Activated T-helper 1 cell treated with anti-CD3 and anti-CD28 coated beads, Interleukin-12 subunit alpha, Interleukin-12 subunit beta, Interleukin-2, Interleukin-4 antibody, amounts not matched to agents 30 ng/mL and 10 ng/mL and 1 ng/mL, durations not matched to agents 14 hours and 24 hours and 36 hours (primary cell): ENCODE results near the gene ABCC11. TPM values are rescaled to one million over a fixed set of nuclear protein-coding genes. Genes with fewer than 3 reads are reported as not detected.
A peak's percentile ranks its signal among the peaks of the same experiment; 100 is the strongest.

Experiments used
- DNase-seq: peaks from one replicate; pipeline ENCODE4 v3.0.0; 2021; ENCODE audit warnings: low spot score
- H3K27ac Mint-ChIP-seq: one replicate; pipeline ENCODE4 v1.8.0; 2021; ENCODE audit warnings: mild to moderate bottlenecking, mixed read lengths
- H3K27me3 Mint-ChIP-seq: one replicate; pipeline ENCODE4 v1.8.0; 2022; ENCODE audit warnings: mild to moderate bottlenecking, moderate library complexity, mixed read lengths; ENCODE audit not compliant: insufficient read depth
- H3K36me3 Mint-ChIP-seq: one replicate; pipeline ENCODE4 v1.8.0; 2021; ENCODE audit warnings: low read depth, mixed read lengths
- H3K4me1 Mint-ChIP-seq: one replicate; pipeline ENCODE4 v1.8.0; 2021; ENCODE audit warnings: low read depth, mixed read lengths
- H3K4me3 Mint-ChIP-seq: one replicate; pipeline ENCODE4 v1.8.0; 2021; ENCODE audit warnings: mild to moderate bottlenecking, moderate library complexity, mixed read lengths
- H3K9me3 Mint-ChIP-seq: one replicate; pipeline ENCODE4 v1.8.0; 2021; ENCODE audit warnings: mixed read lengths
- intact Hi-C: fragments of 100-400 bp; cut with micrococcal nuclease; formaldehyde crosslinking; loops from one replicate; pipeline ENCODE4 v1.15.1; 2024
- total RNA-seq: library from RNA; stranded (reverse); gene quantifications from 2 replicates; pipeline ENCODE4 v1.2.3, GENCODE V29; 2022

ABCC11 gene
- total RNA-seq, 1 donor from 2014 or later: not detected

DNA sequence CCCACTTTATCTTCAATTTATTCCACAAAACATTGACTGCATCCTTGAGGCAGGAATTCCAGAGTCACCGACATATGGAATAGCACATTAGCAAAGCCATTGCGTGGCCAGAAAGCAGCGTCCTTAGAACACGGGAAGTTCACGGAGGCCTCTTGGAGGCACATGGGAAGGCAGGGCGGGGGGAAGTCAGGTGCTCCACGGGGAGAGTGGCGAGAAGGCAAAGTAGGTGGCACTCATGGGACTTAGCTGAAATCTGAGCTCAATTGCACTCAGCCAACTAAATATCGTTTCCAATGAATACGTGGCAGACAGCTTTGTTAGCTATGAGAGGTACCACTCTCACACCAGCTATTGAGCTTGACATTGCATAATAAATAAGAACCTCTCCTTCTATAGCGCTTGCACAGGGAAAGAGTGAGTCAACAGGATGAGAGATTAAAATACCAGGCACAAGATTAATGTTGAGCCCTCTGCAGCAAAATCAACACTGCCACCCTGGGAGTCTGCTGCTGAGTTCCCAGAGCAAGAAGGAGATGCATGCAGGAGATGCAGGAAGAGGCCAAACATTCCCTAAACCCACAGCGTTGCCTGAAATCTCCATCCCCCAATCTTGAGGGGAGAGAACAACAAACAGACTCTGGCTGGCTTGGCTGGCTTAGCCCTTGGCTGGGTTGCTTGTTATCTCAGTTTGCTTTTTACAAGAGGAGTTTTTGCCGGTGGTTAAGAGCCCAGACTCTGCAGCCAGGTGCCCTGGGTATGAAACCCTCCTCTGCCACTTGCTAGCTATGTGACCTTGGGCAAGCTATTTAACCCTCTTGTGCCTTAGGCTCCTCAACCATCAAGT is 120.3 kb downstream of the ABCC11 start:
- DNase-seq: no peak
- no peaks in the 10 kb centered on the region for H3K36me3 Mint-ChIP-seq
- H3K27me3 Mint-ChIP-seq: peaks cover 8% of the 10 kb centered on the region
- no peaks in the 10 kb centered on the region for H3K9me3 Mint-ChIP-seq
- intact Hi-C loops: loop anchor here (10.0 kb wide), 1 partner anchor 392 kb away; no protein-coding TSS in a partner anchor
- H3K4me3 Mint-ChIP-seq: no peak overlapping the region
- no peak overlapping the region for H3K27ac Mint-ChIP-seq
- peaks cover 30% of the 10 kb centered on the region for H3K4me1 Mint-ChIP-seq

DNA sequence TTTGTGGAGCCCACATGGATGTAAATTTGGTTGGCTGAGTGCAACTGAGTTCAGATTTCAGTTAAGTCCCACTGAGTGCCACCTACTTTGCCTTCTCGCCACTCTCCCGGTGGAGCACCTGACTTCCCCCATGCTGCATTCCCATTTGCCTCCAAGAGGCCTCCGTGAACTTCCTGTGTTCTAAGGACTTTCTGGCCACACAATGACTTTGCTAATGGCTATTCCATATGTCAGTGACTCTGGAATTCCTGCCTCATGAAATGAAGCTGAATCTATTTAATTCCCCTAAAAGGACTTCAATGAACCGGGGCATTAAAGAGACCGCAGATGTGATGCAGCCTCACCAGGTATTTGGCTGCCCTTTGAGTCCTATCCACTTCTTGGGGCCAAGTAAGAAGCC is 121.5 kb downstream of the ABCC11 start:
- intact Hi-C loops: loop anchor here (10.0 kb wide), 1 partner anchor 391 kb away; no protein-coding TSS in a partner anchor
- Mint-ChIP-seq H3K4me3 (no peak overlapping the region), H3K27ac (no peak overlapping the region), H3K9me3 (no peaks in the 10 kb centered on the region), H3K36me3 (no peaks in the 10 kb centered on the region), H3K4me1 (peaks cover 30% of the 10 kb centered on the region), H3K27me3 (peaks cover 3% of the 10 kb centered on the region)
- no peak for DNase-seq

DNA sequence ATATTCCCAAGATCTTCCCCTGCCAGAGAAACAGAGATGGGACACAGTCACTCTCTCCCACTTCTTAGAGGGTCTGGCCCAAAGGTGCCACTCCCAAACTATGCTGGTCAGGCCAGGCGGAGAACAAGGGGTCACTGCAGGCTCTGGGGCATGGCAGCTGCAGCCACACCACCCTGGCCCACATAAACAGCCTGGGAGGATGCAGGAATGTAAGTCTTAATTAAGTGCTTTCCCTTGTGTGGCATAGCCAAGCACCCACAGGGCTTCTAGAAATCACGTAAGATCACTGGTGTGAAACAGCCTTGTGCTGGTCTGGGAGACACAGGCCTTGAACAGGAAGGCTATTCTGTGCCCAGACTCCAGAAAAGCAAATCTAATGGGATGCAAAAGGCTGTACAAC is 123.1 kb downstream of the ABCC11 start:
- Mint-ChIP-seq H3K27me3 (no peaks in the 10 kb centered on the region), H3K27ac (peak overlapping the region; percentile 70), H3K4me3 (peak overlapping the region; percentile 25), H3K4me1 (peaks cover 31% of the 10 kb centered on the region), H3K36me3 (no peaks in the 10 kb centered on the region), H3K9me3 (no peaks in the 10 kb centered on the region)
- intact Hi-C loops: loop anchor here (10.0 kb wide), 1 partner anchor 389 kb away; no protein-coding TSS in a partner anchor
- no peak for DNase-seq

DNA sequence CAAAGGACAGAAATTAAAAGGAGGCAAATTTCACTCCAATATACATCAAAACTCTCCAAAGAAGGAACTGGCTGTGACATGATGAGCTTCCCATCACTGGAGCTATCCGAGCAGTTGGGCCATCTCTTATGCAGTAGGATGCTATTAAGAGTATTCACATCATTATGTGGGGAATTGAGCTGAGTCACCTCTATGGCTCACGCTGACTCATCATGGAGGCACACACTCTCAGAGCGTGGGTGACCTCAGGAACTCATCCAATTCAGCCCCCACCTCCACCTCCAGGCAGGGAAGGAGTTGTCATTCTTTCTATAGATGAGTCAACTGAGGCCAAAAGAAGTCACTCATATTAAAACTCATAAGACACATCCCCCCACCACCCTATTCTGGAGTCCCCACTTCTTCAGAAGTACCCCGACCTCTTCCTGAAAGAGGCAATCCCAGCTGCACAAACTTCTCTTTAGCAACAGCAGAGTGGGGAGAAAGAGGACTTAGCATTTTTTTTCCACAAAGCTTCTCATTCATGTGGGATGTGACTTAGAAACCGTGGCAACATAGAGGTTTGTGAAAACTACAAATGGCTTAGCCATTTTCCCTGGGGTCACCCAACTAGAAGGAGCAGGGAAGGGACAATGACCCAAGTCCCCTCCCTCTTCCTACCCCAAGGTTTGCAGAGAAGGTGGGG is 124.1 kb downstream of the ABCC11 start:
- DNase-seq: peak; percentile 13
- H3K27me3 Mint-ChIP-seq: no peaks in the 10 kb centered on the region
- peak overlapping the region; percentile 36 for H3K27ac Mint-ChIP-seq

DNA sequence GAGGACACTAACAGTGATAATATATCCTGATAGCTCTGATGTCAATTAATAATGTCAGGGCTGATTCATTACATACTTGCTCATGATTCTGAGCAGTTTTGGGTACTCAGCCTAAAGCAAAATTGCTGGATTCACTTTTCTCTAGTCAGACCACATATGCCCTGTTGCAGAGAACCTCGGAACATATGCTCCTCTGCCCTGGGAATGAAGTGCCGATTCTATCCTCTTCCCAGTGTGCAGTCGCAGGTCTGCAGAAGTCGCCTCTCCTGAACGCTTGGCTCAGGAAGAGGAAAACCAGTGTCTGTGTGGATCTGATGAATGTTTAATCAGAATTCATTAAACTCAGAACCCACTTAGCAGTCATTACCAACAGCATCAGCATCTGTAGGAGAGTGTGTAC is 126.1 kb downstream of the ABCC11 start:
- no peak overlapping the region for H3K27ac Mint-ChIP-seq
- peaks cover 32% of the 10 kb centered on the region for H3K4me1 Mint-ChIP-seq
- no peak overlapping the region for H3K4me3 Mint-ChIP-seq
- H3K36me3 Mint-ChIP-seq: no peaks in the 10 kb centered on the region
- intact Hi-C loops: loop anchor here (10.0 kb wide), 1 partner anchor 386 kb away; no protein-coding TSS in a partner anchor
- no peak for DNase-seq
- H3K27me3 Mint-ChIP-seq: no peaks in the 10 kb centered on the region
- no peaks in the 10 kb centered on the region for H3K9me3 Mint-ChIP-seq

More for the DNA sequence above, 124.1 kb downstream of the ABCC11 start:
- intact Hi-C loops: loop anchor here (1.0 to 10.0 kb wide), 4 partner anchors 22 to 978 kb away; no protein-coding TSS in a partner anchor
- H3K4me3 Mint-ChIP-seq: no peak overlapping the region
- H3K4me1 Mint-ChIP-seq: peaks cover 40% of the 10 kb centered on the region
- no peaks in the 10 kb centered on the region for H3K9me3 Mint-ChIP-seq
- H3K36me3 Mint-ChIP-seq: no peaks in the 10 kb centered on the region

DNA sequence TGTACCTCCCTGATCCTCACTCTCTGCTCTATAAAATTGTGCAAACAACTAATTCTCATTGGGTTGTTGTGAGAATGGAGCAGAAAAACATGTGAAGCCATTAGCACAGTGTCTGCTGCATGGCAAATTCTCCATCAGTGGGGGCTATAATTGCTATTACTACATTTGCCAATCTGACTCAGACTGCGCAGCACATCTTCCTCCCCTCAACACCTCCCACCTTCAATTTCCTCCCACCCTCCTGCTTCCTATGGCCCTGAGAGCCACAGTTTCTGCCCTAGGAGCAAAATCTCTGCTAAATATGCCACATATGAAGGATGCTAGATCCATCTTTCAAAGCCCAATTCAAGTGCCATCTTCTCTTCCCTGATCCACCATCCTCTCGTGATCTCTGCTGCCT is 128.5 kb downstream of the ABCC11 start:
- Mint-ChIP-seq H3K4me3 (no peak overlapping the region), H3K27me3 (no peaks in the 10 kb centered on the region), H3K9me3 (no peaks in the 10 kb centered on the region), H3K4me1 (peaks cover 27% of the 10 kb centered on the region), H3K27ac (no peak overlapping the region), H3K36me3 (no peaks in the 10 kb centered on the region)
- intact Hi-C loops: no loop called here
- no peak for DNase-seq

DNA sequence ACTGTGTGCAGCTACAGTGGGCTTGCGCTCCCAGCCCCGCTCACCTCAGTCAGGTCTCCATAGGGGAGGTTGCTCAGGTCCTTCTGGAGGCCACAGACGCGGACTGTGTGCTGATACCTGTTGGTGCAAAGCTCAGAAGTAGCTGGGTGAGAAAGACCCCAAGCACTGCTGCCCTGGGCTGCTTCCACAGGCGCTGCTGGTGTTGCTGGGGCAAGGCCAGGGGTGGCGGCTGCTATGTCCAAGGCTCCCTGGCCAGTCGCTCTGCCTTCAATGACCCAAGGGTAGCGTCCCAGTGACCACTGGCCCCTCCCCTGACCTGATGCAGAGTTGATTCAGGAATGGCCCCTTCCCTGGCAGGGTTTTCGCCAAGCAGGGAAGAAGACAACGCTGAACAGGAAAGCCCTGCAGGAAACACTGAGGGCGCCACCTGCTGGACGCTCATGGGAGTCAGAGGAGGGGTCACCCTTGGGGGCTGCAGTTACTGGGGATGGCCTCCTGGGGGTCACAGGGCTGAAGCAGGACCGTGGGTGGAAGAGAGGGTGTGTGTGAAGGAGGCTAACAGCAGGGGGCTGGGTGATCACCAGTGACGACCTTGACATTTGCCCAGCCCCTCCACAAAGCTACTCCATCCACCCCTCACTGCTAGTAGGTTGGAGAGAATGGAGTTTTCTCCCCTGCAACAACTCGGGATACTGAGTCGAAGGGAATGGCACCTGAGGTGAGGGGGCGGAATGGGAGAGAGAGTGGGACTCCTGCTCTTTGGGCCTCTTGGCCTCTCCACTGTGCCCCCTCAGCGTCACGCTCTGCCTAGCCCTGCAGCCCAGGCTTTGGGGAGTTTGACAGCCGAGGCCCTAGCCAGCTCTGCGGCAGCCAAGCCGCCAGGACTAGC is 129.9 kb downstream of the ABCC11 start:
- intact Hi-C loops: loop anchor here (1.0 kb wide), 1 partner anchor 976 kb away; no protein-coding TSS in a partner anchor
- Mint-ChIP-seq H3K27me3 (no peaks in the 10 kb centered on the region), H3K9me3 (no peaks in the 10 kb centered on the region), H3K4me1 (peaks cover 13% of the 10 kb centered on the region), H3K36me3 (no peaks in the 10 kb centered on the region), H3K27ac (no peak overlapping the region), H3K4me3 (no peak overlapping the region)
- peak; percentile 34 for DNase-seq

Other genes with a start within 250 kb of the ABCC11 start
- not detected in 2 replicates for gene ABCC12, start 91.5 kb downstream of the ABCC11 start, total RNA-seq
- 52.2 and 55.7 TPM in 2 replicates for gene LONP2, start 3.2 kb downstream of the ABCC11 start, total RNA-seq
- 15.6 and 16.8 TPM in 2 replicates for gene SIAH1, start 137.9 kb upstream of the ABCC11 start, total RNA-seq